Progenitor cell of endocrine pancreas (in vitro differentiated cells): ENCODE data around the gene DCT. TPM values are rescaled to one million over a fixed set of nuclear protein-coding genes. Genes with fewer than 3 reads are reported as not detected.
A peak's percentile ranks its signal among the peaks of the same experiment; 100 is the strongest.

Experiments used
- DNase-seq: peaks from one replicate; pipeline ENCODE4 v3.0.0; 2021; ENCODE audit warnings: low spot score; ENCODE audit not compliant: unreplicated experiment
- H3K27ac Mint-ChIP-seq: 2 replicates; pipeline ENCODE4 v1.8.0; 2021; ENCODE audit warnings: mild to moderate bottlenecking, moderate library complexity, mixed read lengths
- H3K27me3 Mint-ChIP-seq: 2 replicates; pipeline ENCODE4 v1.8.0; 2021; ENCODE audit warnings: mixed read lengths
- H3K36me3 Mint-ChIP-seq: 2 replicates; pipeline ENCODE4 v1.8.0; 2022; ENCODE audit warnings: mixed read lengths; ENCODE audit not compliant: insufficient read depth
- H3K4me1 Mint-ChIP-seq: 2 replicates; pipeline ENCODE4 v1.8.0; 2021; ENCODE audit warnings: low read depth, mixed read lengths
- H3K4me3 Mint-ChIP-seq: 2 replicates; pipeline ENCODE4 v1.8.0; 2021; ENCODE audit warnings: low read depth, mild to moderate bottlenecking, moderate library complexity, mixed read lengths
- H3K9me3 Mint-ChIP-seq: 2 replicates; pipeline ENCODE4 v1.8.0; 2021; ENCODE audit warnings: low read depth, mixed read lengths
- CTCF ChIP-seq: fragments of 200-600 bp; sonication (generic); IDR thresholded peaks from one replicate; pipeline ENCODE4 v1.5.0; 2021; ENCODE audit warnings: antibody characterized with exemption, mild to moderate bottlenecking; ENCODE audit not compliant: unreplicated experiment
- total RNA-seq: library from RNA; stranded (reverse); gene quantifications from 2 replicates; pipeline ENCODE4 v1.2.1, GENCODE V29; 2021

DCT gene
- total RNA-seq, 1 donor from 2014 or later: not detected

- H3K9me3 Mint-ChIP-seq: no peaks in the 10 kb centered on the region
- H3K36me3 Mint-ChIP-seq: no peaks in the 10 kb centered on the region
- no peak for TF ChIP-seq CTCF
Observed at GRCh38 chr13:94464771-94465170, 14.7 kb downstream of the DCT start.

GRCh38 chr13:94462670-94463069, 16.8 kb downstream of the DCT start:
- Mint-ChIP-seq H3K4me3 (no peak overlapping the region), H3K9me3 (no peaks in the 10 kb centered on the region), H3K36me3 (no peaks in the 10 kb centered on the region), H3K27me3 (no peaks in the 10 kb centered on the region), H3K27ac (no peak overlapping the region), H3K4me1 (no peaks in the 10 kb centered on the region)
- TF ChIP-seq CTCF: no peak
- DNase-seq: no peak

More at GRCh38 chr13:94464771-94465170, 14.7 kb downstream of the DCT start:
- H3K4me3 Mint-ChIP-seq: no peak overlapping the region
- H3K4me1 Mint-ChIP-seq: no peaks in the 10 kb centered on the region
- DNase-seq: no peak
- no peaks in the 10 kb centered on the region for H3K27me3 Mint-ChIP-seq
- H3K27ac Mint-ChIP-seq: no peak overlapping the region

GRCh38 chr13:94459116-94459515, 20.4 kb downstream of the DCT start:
- H3K27ac Mint-ChIP-seq: no peak overlapping the region
- H3K4me1 Mint-ChIP-seq: peaks cover 9% of the 10 kb centered on the region
- no peak for TF ChIP-seq CTCF
- no peaks in the 10 kb centered on the region for H3K36me3 Mint-ChIP-seq
- H3K27me3 Mint-ChIP-seq: peaks cover 3% of the 10 kb centered on the region
- no peak overlapping the region for H3K4me3 Mint-ChIP-seq
- DNase-seq: no peak
- H3K9me3 Mint-ChIP-seq: no peaks in the 10 kb centered on the region

DNA sequence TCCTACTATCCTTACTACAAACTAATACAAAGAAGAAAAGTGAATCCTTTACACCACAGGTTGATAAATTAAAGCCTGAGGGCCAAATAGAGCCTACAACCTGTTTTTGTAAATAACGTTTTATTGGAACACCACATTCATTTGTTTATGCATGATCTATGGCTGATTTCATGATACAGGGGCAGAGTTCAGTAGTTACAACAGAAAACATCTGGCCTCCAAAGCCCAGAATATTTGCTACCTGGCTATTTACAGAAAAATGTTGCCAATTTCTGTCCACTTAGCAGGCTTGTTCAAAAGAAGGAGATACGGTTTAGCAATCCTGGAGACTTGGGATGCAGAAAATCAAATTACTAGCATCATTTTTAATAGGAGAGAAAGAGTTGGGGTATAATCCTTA, 24.1 kb downstream of the DCT start:
- no peaks in the 10 kb centered on the region for H3K36me3 Mint-ChIP-seq
- no peak overlapping the region for H3K4me3 Mint-ChIP-seq
- peaks cover 9% of the 10 kb centered on the region for H3K4me1 Mint-ChIP-seq
- H3K27ac Mint-ChIP-seq: no peak overlapping the region
- H3K27me3 Mint-ChIP-seq: peaks cover 3% of the 10 kb centered on the region
- TF ChIP-seq CTCF: no peak
- no peaks in the 10 kb centered on the region for H3K9me3 Mint-ChIP-seq
- no peak for DNase-seq

DNA sequence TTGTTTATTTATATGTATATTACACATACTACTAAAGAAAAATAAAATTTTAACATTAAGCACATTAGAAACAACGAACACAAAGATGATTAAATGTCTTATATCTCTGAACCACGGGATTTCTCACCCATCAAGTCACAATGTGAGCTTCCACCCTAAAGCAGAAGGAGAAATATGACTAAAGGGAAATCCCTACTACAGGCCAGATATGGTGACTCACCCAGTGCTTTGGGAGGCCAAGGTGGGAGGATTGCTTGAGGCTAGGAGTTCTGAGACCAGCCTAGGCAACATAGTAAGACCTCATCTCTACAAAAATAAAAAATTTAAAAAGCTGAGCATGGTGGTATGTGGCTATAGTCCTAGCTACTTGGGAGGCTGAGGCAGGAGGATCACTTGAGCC, 24.6 kb downstream of the DCT start:
- no peaks in the 10 kb centered on the region for H3K9me3 Mint-ChIP-seq
- H3K36me3 Mint-ChIP-seq: no peaks in the 10 kb centered on the region
- no peak for TF ChIP-seq CTCF
- H3K27me3 Mint-ChIP-seq: peaks cover 3% of the 10 kb centered on the region
- peak overlapping the region; percentile 19 for H3K27ac Mint-ChIP-seq
- DNase-seq: no peak
- H3K4me3 Mint-ChIP-seq: no peak overlapping the region
- H3K4me1 Mint-ChIP-seq: peaks cover 9% of the 10 kb centered on the region
